Lower leg skin (tissue), 4 donors: ENCODE data around the gene IFNA5. TPM values are rescaled to one million over a fixed set of nuclear protein-coding genes. Genes with fewer than 3 reads are reported as not detected.

Experiments
- DNase-seq, 2 donors: peaks; one replicate each; pipeline ENCODE4 v3.0.0-alpha.2; 2019; ENCODE audit warnings: low spot score in 2 of 2
- H3K4me3 ChIP-seq: fragments of 200-600 bp; sonication (generic); 2 replicates; pipeline ENCODE4 v1.5.1; 2017; ENCODE audit warnings: mild to moderate bottlenecking, low read depth; ENCODE audit not compliant: poor library complexity, severe bottlenecking
- POLR2A ChIP-seq, 2 donors: fragments of 450-650 bp; IDR thresholded peaks; one replicate each; pipeline ENCODE4 v1.6.1; 2016 to 2017; ENCODE audit warnings: antibody characterized with exemption in 2 of 2, mild to moderate bottlenecking in 1 of 2, moderate library complexity in 1 of 2
- WGBS, 2 donors: methylation state at CpG; one replicate each; pipeline ENCODE4 v1.1.5; 2018; 5-methylcytosine and 5-hydroxymethylcytosine counted together
- intact Hi-C: fragments of 100-400 bp; cut with DNase I; formaldehyde crosslinking; loops from one replicate; pipeline ENCODE4 v1.15.0; 2023; ENCODE audit warnings: low total_unique reads
- total RNA-seq, 4 donors: library from RNA; depleted of rRNA; stranded (reverse); fragments of >200 nt; gene quantifications; one replicate each; pipeline ENCODE4 v1.1.0, GENCODE V29; 2016
- TF ChIP-seq, protein P1 (sequence below), 3 donors: fragments of 450-650 bp; IDR thresholded peaks; one replicate each; pipeline ENCODE4 v1.5.1; 2016; ENCODE audit warnings: antibody characterized with exemption in 3 of 3, mild to moderate bottlenecking in 3 of 3, moderate library complexity in 2 of 3

Gene IFNA5
- not detected for total RNA-seq

DNA sequence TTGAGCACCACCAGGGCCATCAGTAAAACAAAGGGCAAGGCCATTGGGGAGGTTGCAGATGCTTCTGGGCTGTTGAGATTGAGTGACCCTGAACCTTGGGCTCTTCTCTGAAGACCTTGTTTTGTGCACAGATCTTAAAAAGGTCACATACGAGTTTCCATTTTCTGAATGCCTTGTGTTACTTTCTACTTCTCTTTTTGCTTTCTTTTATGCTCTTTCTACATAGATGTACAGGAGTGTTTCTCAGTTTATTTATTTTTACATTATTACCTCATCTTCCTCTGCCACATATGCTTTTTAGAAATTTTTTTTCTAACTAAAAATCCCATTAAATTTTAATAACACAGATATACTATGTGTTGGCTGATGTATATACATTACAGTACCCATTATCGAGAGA, at the start of gene IFNA5:
Gene IFNA5, minus strand, starts transcription at position 101 of the 400 bp plus-strand sequence. Its CDS starts 57 bp downstream, at position 44.
- DNase-seq: no peak
- 90 to 95% methylated on average over 2 of the region's 2 CpGs for WGBS, 2 donors
- intact Hi-C loops: no loop called here
- no peak within 1 kb of the TSS for H3K4me3 ChIP-seq
- TF ChIP-seq, protein P1, sequence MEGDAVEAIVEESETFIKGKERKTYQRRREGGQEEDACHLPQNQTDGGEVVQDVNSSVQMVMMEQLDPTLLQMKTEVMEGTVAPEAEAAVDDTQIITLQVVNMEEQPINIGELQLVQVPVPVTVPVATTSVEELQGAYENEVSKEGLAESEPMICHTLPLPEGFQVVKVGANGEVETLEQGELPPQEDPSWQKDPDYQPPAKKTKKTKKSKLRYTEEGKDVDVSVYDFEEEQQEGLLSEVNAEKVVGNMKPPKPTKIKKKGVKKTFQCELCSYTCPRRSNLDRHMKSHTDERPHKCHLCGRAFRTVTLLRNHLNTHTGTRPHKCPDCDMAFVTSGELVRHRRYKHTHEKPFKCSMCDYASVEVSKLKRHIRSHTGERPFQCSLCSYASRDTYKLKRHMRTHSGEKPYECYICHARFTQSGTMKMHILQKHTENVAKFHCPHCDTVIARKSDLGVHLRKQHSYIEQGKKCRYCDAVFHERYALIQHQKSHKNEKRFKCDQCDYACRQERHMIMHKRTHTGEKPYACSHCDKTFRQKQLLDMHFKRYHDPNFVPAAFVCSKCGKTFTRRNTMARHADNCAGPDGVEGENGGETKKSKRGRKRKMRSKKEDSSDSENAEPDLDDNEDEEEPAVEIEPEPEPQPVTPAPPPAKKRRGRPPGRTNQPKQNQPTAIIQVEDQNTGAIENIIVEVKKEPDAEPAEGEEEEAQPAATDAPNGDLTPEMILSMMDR (IDR thresholded peaks at IDR 0.05): no peak
- no peak for TF ChIP-seq POLR2A (IDR thresholded peaks at IDR 0.05)

DNA sequence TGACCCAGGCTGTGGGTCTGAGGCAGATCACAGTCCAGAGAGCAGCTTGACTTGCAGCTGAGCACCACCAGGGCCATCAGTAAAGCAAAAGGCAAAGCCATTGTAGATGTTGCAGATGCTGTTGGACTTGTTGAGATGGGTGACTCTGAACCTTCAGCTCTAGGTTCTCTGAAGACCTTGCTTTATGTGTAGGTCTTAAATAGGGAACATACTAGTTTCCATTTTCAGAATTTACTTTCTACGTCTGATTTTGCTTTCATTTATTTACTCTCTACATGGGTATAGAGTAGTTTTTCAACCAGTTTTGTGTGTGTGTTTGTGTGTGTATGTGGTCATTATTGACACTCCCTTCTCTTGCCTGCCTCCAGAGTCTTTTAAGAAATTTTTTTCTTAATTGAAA, 45.7 kb upstream of the IFNA5 start, which contains the start of gene IFNA6:
Gene IFNA6, minus strand, starts transcription at position 101 of the 400 bp plus-strand sequence. Its CDS starts 0 bp downstream, at position 101.
- no peak for DNase-seq
- no peak for TF ChIP-seq POLR2A (IDR thresholded peaks at IDR 0.05)
- TF ChIP-seq, protein P1 (IDR thresholded peaks at IDR 0.05): no peak
- H3K4me3 ChIP-seq: no peak within 1 kb of the TSS
- intact Hi-C loops: no loop called here
- 84 to 95% methylated on average over 1 of the region's 1 CpG for WGBS, 2 donors

DNA sequence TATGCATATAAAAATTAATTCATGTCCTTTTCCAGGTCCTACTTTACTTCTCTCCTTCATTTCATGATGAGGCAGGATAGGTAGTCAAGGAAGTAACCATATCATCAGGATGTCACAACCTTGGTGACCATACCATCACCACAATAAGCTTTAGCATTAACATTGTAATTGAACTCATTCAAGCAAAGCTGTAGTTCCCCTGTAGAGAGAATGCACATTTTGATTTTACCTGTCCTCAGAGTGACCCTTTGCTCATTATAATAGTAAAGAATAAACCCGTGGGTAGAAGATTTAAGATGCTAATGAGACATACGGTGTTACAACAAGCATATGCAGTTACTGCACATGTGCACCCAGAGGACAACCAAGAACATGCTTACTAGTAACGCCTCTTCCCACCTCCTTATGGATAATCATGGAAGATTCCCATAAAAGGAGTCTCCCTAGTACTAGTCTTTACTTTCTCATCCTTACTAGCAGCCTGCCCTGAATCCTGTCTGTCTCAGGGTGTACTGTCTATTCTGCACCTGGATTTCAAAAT, 43.4 kb upstream of the IFNA5 start:
- TF ChIP-seq POLR2A (IDR thresholded peaks at IDR 0.05): no peak
- TF ChIP-seq, protein P1 (IDR thresholded peaks at IDR 0.05): no peak
- WGBS, 2 donors: 44 to 47% methylated on average over 3 of the region's 3 CpGs
- no peak overlapping the region for H3K4me3 ChIP-seq
- intact Hi-C loops: no loop called here
- DNase-seq: no peak

DNA sequence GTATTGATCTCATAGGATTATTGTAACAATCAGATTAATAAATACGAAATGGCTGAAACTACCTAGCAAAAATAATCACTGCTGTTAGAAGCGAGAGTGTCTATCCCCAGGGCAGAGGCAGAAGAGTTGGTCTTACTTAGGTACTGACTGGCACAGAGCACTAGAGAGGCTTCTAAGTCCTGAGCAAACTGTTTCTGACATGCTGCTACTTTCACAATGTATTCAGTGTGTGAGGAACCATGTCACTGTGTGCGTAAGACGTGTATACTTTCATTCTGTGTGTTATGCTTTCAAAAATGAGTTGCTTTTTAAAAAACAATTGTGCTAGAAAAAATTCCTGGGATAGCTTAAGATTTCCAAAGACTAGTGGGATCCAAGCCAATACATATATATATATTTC, 35.6 kb upstream of the IFNA5 start:
- WGBS, 2 donors: 88 to 93% methylated on average over 4 of the region's 4 CpGs
- DNase-seq: no peak
- H3K4me3 ChIP-seq: no peak overlapping the region
- intact Hi-C loops: no loop called here
- TF ChIP-seq POLR2A (IDR thresholded peaks at IDR 0.05): no peak
- TF ChIP-seq, protein P1 (IDR thresholded peaks at IDR 0.05): no peak

DNA sequence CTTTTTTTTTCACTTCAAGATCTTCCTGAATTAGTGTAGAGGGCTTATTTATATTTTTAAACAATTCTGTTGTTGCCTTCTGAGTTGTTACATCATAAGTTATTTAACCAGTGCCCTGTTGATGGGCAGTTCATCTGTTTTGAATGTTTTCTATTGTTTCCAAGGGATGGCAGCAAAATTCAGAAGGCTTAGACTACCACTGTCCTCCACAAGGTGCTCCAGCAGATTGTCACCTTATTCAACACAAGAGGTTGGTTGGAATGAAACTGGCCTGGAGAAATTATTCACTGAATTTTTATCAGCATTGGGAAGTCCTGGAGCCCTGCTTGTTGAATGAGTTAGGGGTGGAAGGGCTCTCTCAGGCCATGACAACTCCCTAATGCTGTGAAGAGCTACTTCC, 31.3 kb upstream of the IFNA5 start:
- intact Hi-C loops: no loop called here
- H3K4me3 ChIP-seq: no peak overlapping the region
- DNase-seq: no peak
- TF ChIP-seq POLR2A (IDR thresholded peaks at IDR 0.05): no peak
- TF ChIP-seq, protein P1 (IDR thresholded peaks at IDR 0.05): no peak
